Measurements from ENCODE around the gene MRPS12.

Gene MRPS12

DNA sequence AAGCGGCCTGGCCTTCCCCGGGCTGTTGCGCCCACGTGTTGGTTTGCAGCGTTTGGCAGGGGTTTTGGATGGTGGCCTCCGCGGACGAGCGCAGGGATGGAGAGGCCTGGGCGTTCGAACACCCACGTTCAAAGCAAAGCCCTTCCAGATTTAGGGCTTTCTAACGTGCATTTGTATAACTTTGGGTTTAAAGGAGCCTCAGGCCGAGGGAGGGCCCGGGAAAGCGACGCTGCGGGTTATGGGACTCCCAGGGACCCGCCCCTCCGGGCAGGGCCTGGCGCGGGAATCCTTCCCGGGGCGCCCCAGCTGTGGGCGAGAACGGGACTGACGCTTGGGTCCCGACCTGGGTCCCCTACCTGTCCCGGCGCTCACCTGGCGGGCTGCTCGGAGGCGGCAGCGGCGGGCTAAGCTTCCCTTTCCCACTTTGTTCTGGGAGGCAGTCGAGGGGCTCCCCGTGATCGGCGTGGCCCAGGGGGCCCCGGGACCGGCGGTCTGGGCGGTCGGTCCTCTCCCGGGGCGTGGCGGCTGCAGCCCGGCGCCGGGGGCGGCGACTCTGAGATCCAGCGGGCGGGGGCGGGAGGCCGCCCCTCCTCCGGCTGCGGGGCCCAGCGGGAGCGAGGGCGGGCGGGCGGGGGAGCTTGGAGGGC lies 44.6 kb downstream of the MRPS12 start, which contains the start of gene FBXO17:
Gene FBXO17, minus strand, starts transcription at position 529 of the 647 bp plus-strand sequence. CDS start 25,423 bp downstream, outside the sequence.
- DNase-seq (ENCODE audit: low read depth), result no peak

GRCh38 chr19:38975861-38976271 lies 45.1 kb downstream of the MRPS12 start:
- no peak for DNase-seq (ENCODE audit: low read depth)

- no peak for DNase-seq (ENCODE audit: low read depth)
Measured at GRCh38 chr19:38977445-38978325, 46.9 kb downstream of the MRPS12 start.

DNA sequence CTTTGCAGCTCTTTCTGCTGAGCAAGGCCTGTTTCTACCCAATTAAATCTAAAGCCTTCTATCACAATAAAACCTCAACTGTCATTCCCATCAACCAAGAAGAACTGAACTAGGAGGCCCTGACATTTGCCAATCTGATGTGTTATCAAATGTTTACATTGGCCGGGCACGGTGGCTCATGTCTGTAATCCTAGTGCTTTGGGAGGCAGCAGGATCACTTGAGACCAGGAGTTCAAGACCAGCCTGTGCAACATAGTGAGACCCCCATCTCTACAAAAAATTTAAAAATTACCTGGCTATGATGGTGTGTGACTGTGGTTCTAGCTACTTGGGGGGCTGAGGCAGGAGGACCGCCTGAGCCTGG lies 47.6 kb downstream of the MRPS12 start:
- no peak for DNase-seq (ENCODE audit: low read depth)

- DNase-seq (ENCODE audit: low read depth), result no peak
Measured at GRCh38 chr19:38979812-38980211, 49.1 kb downstream of the MRPS12 start.

DNA sequence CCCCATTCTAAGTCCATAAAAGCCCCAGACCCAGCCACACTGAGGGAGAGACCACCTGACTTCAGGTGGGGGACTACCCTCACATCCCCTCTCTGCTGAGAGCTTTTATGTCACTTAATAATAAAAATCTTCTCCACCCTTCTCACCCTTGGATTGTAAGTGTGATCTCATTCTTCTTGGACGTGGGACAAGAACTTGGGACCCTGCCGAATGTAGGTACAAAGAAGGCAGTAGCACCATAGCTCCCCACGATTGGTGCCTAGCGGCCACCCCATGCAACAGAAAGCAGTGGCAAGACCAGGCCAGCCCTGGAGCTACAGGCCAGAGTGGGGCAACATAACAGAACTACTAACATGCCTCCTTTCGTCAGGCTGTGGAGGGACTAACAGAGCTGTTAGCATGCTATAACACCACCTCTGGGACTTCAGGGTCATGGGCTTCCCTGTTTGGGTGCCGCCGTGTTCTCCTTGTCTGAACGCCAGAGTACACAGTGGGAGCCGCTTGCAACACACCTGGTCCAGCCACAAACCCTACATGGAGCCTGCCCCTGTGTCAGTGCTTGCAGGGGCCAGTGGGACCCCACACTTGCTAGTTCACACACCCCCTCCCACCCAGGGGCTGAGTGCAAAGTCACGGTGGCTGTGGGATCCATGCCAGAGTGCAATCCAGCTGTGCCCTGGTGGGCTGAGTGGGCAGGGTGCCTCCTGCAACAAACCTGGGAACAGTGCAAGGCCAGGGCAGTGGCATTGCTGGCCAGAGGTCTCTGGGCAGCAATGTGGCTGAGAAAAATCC lies 50.0 kb downstream of the MRPS12 start:
- no peak for DNase-seq (ENCODE audit: low read depth)

Measured in fibroblast of the conjunctiva (primary cell).